RWPE2 (cell line): ENCODE results near the gene DTNB.

Experiments used
- ATAC-seq: fragments of 200-7000 bp; cut with Tn5 transposase; 3 replicates; pipeline ENCODE4 v1.9.1; 2021; ENCODE audit warnings: low read depth
- DNase-seq: peaks from one replicate; pipeline ENCODE4 v3.0.0-alpha.2; 2020; ENCODE audit warnings: low spot score
- H3K27ac ChIP-seq: fragments of 450-650 bp; 2 replicates; pipeline ENCODE4 v1.5.1; 2017; ENCODE audit warnings: mild to moderate bottlenecking; ENCODE audit not compliant: poor library complexity, severe bottlenecking
- H3K27me3 ChIP-seq: fragments of 250-450 bp; sonication (Bioruptor Pico); 2 replicates; pipeline ENCODE4 v1.5.1; 2021; ENCODE audit warnings: mild to moderate bottlenecking, moderate library complexity; ENCODE audit not compliant: insufficient read depth, poor library complexity, severe bottlenecking
- H3K36me3 ChIP-seq: fragments of 250-450 bp; sonication (Bioruptor Pico); 2 replicates; pipeline ENCODE4 v1.5.1; 2020; ENCODE audit warnings: low read depth, mild to moderate bottlenecking, moderate library complexity
- H3K4me1 ChIP-seq: fragments of 250-450 bp; sonication (Bioruptor Pico); 2 replicates; pipeline ENCODE4 v1.5.1; 2021; ENCODE audit warnings: mild to moderate bottlenecking, moderate library complexity; ENCODE audit not compliant: insufficient read depth, poor library complexity, severe bottlenecking
- H3K4me3 ChIP-seq: fragments of 250-450 bp; sonication (Bioruptor Pico); 2 replicates; pipeline ENCODE4 v1.5.1; 2021; ENCODE audit warnings: mild to moderate bottlenecking, moderate library complexity; ENCODE audit not compliant: severe bottlenecking
- H3K9me3 ChIP-seq: fragments of 250-450 bp; sonication (Bioruptor Pico); 2 replicates; pipeline ENCODE4 v1.5.1; 2021; ENCODE audit warnings: mild to moderate bottlenecking, moderate library complexity; ENCODE audit not compliant: severe bottlenecking
- CTCF ChIP-seq: fragments of 450-650 bp; IDR thresholded peaks from one replicate; pipeline ENCODE4 v1.5.1; 2017; ENCODE audit warnings: mild to moderate bottlenecking, moderate library complexity; ENCODE audit not compliant: poor library complexity, severe bottlenecking

The DTNB gene

GRCh38 chr2:25328152-25329085 lies 345.0 kb downstream of the DTNB start:
- Histone ChIP-seq H3K4me3 (no peak overlapping the region), H3K27me3 (no peaks in the 10 kb centered on the region), H3K4me1 (no peaks in the 10 kb centered on the region), H3K36me3 (no peaks in the 10 kb centered on the region), H3K9me3 (peaks cover 8% of the 10 kb centered on the region), H3K27ac (no peak overlapping the region)
- no peak for TF ChIP-seq CTCF
- ATAC-seq (no peak), DNase-seq (no peak)
